Stimulated activated CD4-positive, alpha-beta T cell treated with anti-CD3 and anti-CD28 coated beads, Interleukin-1b, Interleukin-23, amount 100 ng/mL, for 4 hours (primary cell): Measurements from ENCODE around the gene HS3ST1.

Source experiments
- DNase-seq, 2 donors: peaks; one replicate each; pipeline ENCODE4 v3.0.0-alpha.2; 2020; ENCODE audit warnings: low read depth in 2 of 2

Gene HS3ST1

DNA sequence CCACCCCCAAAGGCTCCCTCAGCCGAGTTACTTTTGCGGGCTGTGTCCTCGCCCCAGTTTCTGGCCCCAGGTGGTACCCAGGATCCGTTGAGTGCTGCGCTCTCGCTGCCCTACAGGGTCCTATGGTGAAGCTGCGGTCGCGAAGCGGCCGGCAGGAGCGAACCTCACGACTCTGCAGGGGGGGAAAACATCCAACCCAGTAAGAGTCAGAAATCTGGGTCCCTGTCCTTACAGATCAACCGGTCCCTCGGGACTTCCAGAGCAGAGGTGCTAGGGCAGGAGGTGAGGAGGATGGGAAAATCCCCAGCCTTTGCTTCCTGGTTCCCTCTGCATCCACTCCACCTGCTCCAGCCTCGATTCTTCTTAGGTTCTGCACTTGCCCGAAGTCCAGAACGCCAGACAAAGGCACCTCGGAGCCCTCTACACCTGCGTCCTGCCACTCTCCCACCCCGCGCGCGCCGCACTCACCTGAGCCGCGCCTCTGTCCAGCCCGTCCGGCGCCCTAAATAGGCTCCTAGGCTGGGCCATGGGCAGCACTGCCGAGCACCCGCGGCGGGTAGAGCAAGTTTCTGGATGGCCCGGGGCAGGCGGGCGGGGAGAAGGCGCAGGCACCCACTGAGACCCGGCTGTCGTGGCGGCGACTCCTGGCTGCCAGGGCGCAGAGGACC lies at the start of gene HS3ST1:
Gene HS3ST1 (minus strand): TSS at position 664 of the 668 bp plus-strand sequence. CDS start 28,889 bp downstream, outside the sequence.
- no peak for DNase-seq

DNA sequence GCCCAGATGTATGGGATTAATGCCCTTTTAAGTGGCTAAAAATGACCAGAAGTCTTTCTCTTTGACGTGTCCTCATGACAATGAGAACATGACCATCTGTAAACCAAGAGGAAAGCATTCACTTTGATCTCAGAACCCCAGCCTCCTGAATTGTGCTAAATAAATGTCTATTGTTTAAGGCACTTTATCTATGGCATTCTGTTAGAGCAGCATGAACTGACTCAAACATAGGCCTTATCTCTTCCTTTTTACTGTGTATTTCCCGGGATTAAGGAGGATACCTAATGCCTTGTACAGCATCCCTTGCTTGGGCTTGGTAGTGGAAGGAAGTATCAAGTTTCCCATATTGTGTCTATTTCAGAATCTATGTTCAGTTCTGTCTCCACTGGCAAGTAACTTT lies 47.2 kb upstream of the HS3ST1 start:
- no peak for DNase-seq

DNA sequence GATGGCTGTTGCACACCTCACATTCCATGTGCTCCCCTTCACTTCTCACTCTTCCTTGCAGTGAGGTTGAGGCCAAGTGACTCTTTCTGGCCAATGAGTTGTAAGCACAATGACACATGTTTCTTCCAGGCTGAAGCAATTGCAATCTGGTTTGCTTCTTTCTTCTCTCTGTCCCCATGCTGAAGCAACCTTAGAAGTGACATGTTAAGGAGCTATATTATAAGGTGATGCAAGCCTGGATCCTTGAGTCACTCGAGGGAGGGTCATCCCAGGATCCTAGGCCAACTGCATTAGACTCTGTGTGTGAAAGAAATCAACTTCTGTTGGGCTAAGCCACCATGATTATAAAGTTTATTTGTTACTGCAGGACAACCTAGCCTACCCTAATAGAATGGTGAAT lies 45.5 kb upstream of the HS3ST1 start:
- DNase-seq, result no peak

DNA sequence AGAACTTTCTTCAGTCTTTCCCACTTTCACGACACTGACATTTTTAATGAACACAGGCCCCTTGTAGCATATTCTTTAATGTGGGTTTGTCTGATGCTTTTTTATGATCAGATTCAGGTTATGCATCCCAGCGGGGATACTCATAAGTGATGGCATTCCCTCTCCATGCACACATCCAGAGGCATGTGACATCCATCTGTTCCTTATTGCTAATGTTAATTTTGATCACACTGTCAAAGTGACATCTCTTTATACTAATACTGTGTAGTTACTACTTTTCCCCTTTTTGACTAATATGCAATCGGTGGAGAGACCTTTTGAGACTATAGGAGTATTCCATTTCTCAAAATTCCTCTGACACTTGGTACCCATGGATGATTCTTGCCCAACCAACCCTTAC lies 43.8 kb upstream of the HS3ST1 start:
- no peak for DNase-seq

DNA sequence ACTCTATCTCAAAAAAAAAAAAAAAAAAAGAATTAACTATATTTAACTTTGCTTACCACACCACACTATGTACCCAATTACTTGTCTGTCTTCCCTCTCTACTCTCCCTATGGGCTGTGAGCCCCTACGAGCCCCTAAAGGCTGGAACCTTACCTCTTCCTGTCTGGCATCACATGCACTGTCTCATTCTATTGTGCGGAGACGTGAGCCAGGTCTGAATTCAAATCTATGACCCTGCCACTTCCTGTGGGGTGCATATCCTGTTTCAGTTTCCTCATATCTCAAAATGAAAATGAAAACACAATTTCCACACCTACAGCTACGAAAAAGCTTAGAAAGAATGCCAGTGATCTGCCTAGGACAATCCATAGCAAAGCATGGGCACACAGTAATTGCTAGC lies 42.9 kb upstream of the HS3ST1 start:
- DNase-seq, result peak in 1 of 2 donors; percentile 47

DNA sequence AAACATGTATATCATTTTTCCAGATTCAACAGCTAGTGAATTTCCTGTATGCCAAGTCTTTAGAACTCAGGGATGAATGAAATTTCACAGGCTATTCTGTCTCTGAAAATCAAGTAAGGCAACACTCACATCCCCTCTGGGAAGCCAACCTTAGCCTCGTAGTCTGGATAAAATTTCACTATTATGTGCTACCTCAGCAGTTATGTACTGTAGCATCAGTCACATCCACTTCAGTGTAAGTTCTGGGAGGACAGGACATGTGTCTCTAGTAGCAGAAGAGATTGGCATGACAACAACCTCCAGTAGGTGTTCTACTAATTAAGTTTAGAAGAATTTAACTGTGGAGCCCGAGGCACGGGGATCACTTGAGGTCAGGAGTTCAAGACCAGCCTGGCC lies 42.4 kb upstream of the HS3ST1 start:
- DNase-seq, result no peak

DNA sequence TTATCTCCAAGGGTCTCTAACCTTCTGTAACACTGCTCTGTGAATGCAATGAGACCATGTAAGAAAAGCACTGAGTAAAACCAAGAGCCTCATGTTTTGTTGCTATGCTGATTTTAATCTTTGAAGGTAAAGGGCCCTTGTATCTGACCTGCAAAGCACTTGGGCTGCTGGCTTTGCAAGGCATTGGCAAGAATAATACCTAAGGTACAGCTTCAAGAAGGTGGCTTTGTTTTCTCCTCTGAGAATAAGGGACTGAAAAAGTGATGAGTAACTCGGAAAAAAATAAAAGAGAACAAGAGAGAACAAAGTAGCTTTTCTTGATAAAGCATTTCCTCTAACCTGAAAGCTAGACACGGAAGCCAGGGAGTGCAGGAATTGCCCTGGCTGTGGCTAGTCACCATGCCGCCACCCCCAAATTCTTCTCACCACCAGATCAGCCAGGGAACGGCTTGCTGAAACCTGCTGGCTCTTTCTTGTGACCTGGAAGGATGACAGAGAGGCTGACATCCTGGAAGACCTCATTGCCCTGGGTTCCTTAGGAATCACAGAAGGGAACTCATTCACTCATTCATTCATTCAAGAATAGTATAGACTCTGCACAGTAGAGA lies 41.8 kb upstream of the HS3ST1 start:
- peak in 1 of 2 donors; percentile 3 for DNase-seq

DNA sequence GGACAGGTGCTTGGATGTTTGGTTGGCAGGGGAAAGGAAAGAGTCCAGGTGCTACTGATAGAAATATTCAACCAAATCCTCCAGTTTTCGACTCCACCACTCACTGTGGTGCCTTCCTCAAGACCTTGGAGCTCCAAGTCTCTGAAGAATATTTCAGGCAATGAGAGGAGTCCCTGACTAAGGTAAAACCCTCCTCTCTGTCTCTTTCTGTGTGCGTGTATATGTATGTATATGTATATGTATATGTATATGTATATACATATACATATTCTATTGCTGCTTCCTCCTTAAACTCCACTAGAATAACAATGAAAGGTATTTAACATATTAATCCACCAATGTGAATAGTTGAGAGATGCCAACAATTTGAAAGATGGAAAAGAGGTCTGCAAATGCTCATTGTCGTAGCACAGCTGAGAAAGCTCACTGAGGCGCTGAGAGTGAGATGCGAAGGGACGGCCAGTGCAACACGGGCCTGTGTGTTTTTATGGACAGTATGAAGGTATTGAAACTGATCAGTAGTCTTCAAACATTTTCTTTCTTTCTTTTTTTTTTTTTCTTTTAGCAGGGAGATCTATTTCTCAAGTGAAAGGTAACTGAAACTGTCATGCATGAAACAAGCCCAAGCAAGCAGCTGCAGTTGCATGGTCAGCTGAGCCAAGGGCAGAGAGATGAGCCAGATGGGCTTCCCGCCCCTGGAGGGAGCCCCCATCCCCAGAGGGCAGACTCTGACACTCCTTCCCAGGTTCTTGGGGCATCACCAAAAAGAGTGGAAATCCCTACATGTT lies 41.1 kb upstream of the HS3ST1 start:
- DNase-seq, result no peak

DNA sequence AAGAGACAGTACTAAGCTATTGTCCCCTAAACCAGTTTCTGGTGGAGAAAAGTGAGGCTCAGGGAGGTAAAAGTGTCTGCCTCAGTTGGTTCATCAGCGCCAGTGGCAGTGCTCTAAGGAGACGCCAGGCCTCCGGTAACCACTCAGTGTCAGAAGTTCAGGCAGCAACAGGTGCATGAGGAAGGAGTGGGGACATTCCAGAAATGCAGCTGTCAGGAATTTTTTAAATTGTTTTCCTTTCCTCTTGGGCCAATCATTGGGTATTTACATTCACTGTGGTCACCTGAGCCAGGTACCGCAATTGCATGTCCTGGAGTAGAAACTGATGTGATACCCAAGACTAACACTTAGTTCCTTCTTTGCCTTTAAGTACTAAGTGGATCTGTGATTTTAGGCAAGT lies 40.2 kb upstream of the HS3ST1 start:
- DNase-seq, result no peak

DNA sequence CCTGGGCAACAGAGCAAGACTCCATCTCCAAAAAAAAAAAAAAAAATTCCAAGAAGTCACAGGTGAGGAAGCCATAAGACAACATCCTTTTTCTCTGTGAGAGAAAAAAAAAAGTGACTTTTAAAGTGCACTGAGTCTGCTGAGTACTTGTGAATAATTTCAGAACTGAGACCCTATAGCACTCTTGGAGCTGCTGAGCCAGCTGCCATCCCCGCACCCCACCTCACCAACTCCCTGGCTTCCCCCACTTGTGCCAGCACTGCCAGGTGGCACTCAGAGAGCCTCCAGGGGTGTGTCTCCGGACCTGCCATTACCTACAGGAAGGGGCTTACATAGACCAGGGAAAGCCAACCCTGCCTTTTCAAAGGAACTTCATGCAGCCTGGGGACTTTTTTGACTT lies 39.2 kb upstream of the HS3ST1 start:
- DNase-seq, result no peak

DNA sequence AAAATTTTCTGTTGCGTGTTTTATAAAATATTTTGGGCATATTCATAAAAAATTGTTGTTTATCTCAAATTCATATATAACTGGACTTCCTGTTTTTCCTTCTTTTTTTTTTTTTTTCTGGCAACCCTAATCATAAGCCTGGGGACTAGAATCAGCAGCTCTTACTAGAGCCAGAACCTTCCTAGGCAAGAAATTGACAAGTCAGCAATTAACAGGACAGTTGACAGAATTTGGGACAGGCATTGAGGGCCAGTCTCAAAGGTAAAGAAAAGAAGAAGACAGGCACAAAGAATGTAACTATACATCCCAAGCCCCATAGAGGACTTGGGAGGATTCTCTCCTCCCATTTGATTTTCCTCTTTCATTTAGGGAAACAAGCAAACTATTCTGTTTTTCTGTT lies 35.0 kb upstream of the HS3ST1 start:
- no peak for DNase-seq

DNA sequence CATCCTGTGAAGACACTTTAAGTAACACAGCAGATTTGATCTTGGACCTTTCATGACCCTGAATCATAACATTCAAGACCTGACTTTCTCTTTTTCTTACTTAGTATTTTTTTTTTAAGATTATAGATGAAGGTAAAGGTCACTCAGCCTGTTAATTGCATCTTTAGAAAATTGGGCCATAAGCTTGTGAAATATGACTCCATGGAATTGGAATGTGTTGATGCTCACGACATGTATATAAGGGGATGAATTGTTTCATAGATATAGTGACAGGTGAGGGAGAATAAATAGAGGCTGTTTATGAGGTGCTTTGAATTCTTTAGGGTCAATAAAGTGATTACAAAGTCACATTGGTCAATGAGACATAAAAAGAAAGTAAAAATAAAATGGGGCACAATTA lies 27.7 kb upstream of the HS3ST1 start:
- DNase-seq, result no peak

DNA sequence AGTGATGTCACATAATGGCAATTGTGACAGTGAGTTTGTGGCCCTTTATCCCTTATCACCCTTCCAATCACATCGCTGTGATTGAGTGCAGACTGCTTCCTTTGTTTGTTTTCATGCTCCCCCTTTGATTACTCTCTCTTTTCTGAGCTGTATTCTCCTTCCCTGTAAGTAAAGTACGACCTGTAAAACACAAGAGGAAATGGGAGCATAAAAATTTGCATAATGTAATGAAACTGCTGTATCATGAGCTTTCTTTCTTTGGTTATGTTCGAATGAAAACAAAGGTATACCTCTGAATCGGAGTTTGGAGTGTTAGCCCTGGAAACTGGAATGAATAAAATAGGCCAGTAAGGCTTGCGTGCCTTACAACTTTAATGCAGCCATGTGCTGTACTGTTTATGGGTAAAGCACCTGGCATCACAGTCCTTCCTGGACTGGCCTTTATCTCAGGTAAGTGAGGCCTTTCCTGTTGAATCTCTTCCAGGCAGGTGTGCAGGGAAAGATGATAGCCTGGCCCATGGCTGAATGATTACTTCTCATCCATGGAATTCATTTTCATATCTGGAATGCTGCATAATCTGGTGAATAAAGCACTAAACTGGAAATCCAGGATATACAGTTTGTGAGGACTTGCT lies 26.6 kb upstream of the HS3ST1 start:
- no peak for DNase-seq

DNA sequence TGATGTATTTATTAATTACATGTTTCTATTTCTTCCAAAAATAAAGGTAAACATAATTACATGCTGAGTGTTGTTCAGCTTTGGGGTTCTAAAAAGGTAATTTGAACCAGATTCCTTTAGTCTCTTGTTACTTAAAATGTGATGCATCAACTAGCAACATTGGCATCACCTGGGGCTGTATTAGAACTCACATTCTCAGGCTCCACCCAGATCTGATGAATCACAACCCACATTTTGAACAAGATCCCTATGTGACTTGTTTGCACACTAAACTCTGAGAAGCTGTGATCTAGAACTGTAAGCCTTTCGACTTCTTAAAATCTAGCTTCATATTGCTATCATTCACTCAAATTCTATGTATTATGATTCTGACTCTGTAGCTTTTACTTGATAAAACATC lies 23.0 kb upstream of the HS3ST1 start:
- no peak for DNase-seq

DNA sequence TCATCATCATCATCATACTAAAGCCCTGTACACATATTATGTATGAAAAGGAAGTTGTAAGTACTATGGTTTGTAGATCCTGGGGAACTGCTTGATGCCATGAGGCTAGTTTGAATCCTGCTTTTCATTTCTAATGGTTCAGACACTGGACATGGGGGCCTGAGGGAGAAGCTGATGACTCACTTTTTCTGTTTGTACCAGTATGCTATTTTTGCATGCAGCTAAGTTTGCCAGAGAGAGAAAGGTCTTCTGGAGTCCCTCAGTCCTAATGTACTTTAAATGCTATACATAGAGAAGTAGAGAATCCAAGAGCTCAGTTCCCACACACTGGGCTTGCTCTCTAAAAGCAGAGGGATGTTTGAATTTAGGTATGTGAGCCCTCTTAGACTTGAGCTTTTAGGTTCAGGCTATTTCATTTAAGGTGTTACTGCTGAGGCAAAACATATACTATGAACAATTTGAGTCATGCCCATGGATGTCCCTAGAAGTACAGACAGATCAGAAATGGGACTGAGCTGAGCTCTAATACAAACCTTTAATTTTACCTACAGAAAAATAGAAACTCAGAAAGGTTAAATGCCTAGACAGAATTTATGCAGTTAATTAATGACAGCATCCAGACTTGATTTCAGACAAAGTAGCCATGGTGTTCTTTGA lies 17.6 kb upstream of the HS3ST1 start:
- no peak for DNase-seq

DNA sequence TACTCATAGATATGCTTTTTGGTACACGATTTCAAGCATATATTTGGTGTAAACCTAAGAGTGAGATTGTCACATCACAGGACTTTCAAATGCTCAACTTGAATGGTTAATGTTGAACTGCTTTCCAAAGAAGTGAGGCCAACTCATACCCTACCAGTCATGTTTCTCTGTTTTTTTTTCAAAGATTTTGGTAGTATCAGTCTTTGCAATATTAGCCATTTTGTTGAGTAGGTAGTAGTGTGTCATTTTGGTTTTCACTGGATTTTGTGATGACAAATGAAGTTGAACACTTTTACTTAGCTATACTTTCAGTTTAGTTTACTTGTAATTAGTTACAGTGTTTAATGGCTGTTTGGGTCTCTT lies 12.5 kb upstream of the HS3ST1 start:
- no peak for DNase-seq

DNA sequence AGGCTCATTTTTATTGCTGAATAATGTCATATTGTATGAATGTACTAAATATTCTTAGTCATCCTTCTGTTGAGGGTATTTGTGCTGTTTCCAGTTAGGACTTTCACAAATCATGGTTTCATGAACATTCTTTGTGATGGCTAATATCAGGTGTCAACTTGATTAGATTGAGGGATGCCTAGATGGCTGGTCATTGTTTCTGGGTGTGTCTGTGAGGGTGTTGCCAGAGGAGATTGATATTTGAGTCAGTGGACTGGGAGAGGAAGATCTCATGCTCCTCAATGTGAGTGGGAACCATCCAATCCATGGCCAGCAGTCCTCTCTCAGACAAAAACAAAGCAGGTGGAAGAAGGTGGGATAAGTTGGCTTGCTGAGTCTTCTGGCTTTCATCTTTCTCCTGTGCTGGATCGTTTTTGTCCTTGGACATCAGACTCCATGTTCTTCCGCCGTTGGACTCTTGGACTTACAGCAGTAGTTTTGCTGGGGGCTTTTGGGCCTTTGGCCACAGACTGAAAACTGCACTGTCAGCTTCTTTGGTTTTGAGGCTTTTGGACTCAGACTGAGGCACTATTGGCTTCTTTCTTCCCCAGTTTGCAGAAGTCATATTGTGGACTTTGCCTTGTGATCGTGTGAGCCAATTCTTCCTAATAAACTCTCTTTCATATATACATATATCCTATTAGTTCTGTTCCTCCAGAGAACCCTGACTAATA lies 11.9 kb upstream of the HS3ST1 start:
- DNase-seq, result no peak

DNA sequence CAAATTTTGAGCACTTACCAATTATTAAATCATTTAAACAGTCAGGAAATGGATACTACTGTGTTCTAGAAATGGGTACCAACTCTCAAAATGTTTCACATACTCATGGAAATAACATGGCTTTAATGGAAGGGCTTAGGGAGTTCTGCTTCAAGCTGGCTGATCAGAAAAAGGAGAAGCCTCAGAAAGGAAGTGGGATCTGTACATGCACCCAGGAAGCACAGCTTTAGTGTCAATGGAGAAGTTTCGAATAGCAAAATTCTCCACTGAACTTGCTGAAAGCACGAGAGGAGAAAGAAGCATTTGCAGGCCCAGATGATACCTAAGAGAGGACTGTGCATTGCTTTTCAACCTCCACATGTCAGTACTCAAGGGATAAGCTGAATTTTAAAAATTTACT lies 11.1 kb upstream of the HS3ST1 start:
- DNase-seq, result no peak

DNA sequence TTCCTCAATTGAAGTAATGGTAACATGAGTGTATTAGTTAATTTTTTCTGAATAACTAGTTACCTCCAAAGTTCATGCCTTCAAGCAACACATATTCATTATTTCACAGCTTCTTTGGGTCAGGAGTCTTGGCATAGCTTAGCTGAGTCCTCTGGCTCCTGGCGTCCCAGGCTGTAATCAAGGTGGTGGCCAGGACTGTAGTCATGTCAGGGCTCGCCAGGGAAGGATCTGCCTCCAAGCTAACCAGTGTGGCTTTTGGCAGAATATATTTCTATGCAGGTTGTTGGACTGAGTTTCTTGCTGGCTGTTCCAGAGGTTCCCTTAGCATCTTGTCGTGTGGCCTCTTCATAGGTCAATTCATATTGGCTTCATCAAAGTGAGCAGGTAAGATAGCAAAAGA lies 10.0 kb upstream of the HS3ST1 start:
- no peak for DNase-seq

DNA sequence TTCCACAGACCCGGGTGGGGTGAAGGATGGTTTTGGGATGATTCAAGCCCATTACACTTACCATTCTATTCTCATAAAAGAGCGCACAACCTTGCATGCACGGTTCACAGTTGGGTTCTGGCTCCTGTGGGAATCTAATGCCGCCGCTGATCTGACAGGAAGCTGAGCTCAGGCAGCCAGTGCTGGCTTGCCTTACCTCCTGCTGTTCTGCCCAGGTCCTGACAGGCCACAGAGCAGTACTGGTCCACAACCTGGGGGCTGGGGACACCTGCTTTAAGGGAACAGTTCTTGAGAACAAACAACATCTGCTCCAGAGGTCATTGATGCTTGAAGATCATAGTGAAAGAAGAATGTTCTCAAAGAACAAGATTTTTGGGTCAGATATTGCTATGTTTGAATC lies 8.0 kb upstream of the HS3ST1 start:
- no peak for DNase-seq

DNA sequence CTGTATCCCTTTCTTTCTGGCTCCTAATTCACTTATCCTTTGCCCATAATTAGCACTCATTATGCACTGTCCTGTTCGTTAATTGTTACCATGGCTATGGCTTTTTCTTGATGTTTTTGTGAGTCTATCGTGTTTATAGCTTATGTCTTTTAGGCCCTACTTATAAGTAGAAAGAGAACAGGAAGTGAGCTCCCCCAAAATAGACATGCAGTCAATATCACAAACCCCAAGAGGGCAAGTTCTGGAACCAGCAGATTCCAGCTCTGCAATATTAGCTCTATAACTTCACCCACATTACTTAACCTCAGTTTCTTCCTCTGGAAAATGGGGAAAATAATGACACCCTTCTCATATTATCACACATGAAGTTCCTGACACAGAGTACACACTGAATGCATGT lies 7.4 kb upstream of the HS3ST1 start:
- DNase-seq, result no peak

DNA sequence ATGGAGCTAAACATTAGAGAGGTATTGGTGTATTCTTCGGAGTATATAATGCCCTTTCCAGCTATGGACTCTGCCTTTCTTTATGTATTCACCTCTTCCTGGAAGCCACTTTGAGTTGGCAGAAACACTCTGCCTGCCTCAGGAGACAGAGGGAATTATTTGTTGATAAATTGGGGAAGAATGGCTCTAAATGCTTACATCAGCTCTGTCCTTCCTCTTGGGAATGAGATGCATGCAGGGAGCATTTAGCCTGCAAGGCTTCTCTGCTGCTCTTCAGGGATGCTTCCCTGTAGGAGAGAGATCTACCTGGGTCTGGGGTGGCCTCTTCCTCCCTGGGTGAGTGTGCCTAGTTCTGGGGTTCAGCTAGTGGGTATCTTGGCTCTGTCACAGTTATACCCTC lies 6.9 kb upstream of the HS3ST1 start:
- no peak for DNase-seq
